Kidney (tissue), 14 donors: ENCODE results near the gene SUGCT. TPM values are rescaled to one million over a fixed set of nuclear protein-coding genes. Genes with fewer than 3 reads are reported as not detected.

ENCODE experiments used
- DNase-seq, 5 donors: peaks; one replicate each; pipeline ENCODE4 v3.0.0-alpha.2; 2013 to 2020
- FAIRE-seq: peaks from 2 replicates; lab custom pipeline; 2012; peaks lifted over from hg19 to GRCh38; lab: Jason Lieb, UNC
- H3K27ac ChIP-seq, 2 donors: one replicate each; pipeline ENCODE4 v1.7.0; 2013; ENCODE audit warnings: low read depth in 2 of 2, low read length in 2 of 2, inconsistent platforms in 1 of 2
- H3K27me3 ChIP-seq: one replicate; pipeline ENCODE4 v1.7.1; 2013; ENCODE audit warnings: low read length, inconsistent platforms; ENCODE audit not compliant: control insufficient read depth, insufficient read depth
- H3K36me3 ChIP-seq, 3 donors: one replicate each; pipeline versions ENCODE4 v1.7.0 to v1.7.1; 2013; ENCODE audit warnings: low read length in 3 of 3, control low read depth in 1 of 3, inconsistent platforms in 1 of 3; ENCODE audit not compliant: insufficient read depth in 3 of 3, control insufficient read depth in 2 of 3
- H3K4me1 ChIP-seq, 3 donors: one replicate each; pipeline versions ENCODE4 v1.7.0 to v1.7.1; 2013; ENCODE audit warnings: low read length in 3 of 3, inconsistent platforms in 1 of 3, low read depth in 1 of 3; ENCODE audit not compliant: control insufficient read depth in 2 of 3, insufficient read depth in 2 of 3
- H3K4me3 ChIP-seq, 3 donors: one replicate each; pipeline versions ENCODE4 v1.7.0 to v1.8.1; 2013; ENCODE audit warnings: low read length in 3 of 3, control low read depth in 1 of 3, inconsistent platforms in 1 of 3
- H3K9ac ChIP-seq, 3 donors: one replicate each; pipeline versions ENCODE4 v1.7.0 to v1.7.1; 2013; ENCODE audit warnings: low read length in 3 of 3, control low read depth in 1 of 3, inconsistent platforms in 1 of 3
- H3K9me3 ChIP-seq, 3 donors: one replicate each; pipeline versions ENCODE4 v1.7.0 to v1.7.1; 2013; ENCODE audit warnings: low read length in 3 of 3, control low read depth in 1 of 3, inconsistent platforms in 1 of 3; ENCODE audit not compliant: control insufficient read depth in 2 of 3, insufficient read depth in 1 of 3
- CTCF ChIP-seq: IDR thresholded peaks from 3 replicates; pipeline ENCODE4 v1.5.1; 2012; ENCODE audit warnings: mild to moderate bottlenecking, moderate library complexity, borderline replicate concordance; ENCODE audit not compliant: insufficient read depth; ENCODE audit errors: extremely low read depth
- intact Hi-C: fragments of 100-400 bp; cut with DNase I; formaldehyde crosslinking; loops from one replicate; pipeline ENCODE4 v1.11.1; 2022
- polyA plus RNA-seq: library from polyadenylated mRNA; stranded (reverse); fragments of 350-450 nt; fragmentation: Illumina TruSeq; extraction: RNeasy Lipid Tissue Mini Kit (QIAGEN cat#74804); gene quantifications from one replicate; pipeline ENCODE4 v1.2.3, GENCODE V29; 2014; ENCODE audit warnings: low read depth, low replicate concordance; ENCODE audit not compliant: insufficient read depth
- total RNA-seq: library from RNA; stranded (reverse); fragmentation: NEBNext Ultra II Directional; extraction: Animal tissue kit (Norgen Biotek cat#: 25700); gene quantifications from one replicate; pipeline ENCODE4 v1.2.1, GENCODE V29; 2021
- donor health status: control.
- donor health status: control.
- donor health status: control.
- donor health status: control.
- donor health status: control.
- donor health status: DM: yes; HTN: yes; CAD: no.
- donor health status: Normal renal cell carcinoma (clear cell type).

The SUGCT gene
- total and polyA plus RNA-seq, 2 donors from 2014 or later, result 7.6 to 45.1 TPM

GRCh38 chr7:40582539-40582938 lies 447.7 kb downstream of the SUGCT start:
- intact Hi-C loops, result no loop called here
- H3K9me3 ChIP-seq, result no peaks in the 10 kb centered on the region
- FAIRE-seq (no peak), DNase-seq (no peak)
- no peaks in the 10 kb centered on the region for H3K4me1 ChIP-seq
- no peak overlapping the region for H3K27ac ChIP-seq
- H3K9ac ChIP-seq, result no peak overlapping the region
- no peaks in the 10 kb centered on the region for H3K27me3 ChIP-seq
- no peaks in the 10 kb centered on the region for H3K36me3 ChIP-seq
- TF ChIP-seq CTCF, result no peak
- no peak overlapping the region for H3K4me3 ChIP-seq

- no peak for TF ChIP-seq CTCF
- H3K4me1 ChIP-seq, result no peaks in the 10 kb centered on the region
- intact Hi-C loops, result no loop called here
- DNase-seq (no peak), FAIRE-seq (no peak)
- H3K4me3 ChIP-seq, result no peak overlapping the region
- H3K9me3 ChIP-seq, result no peaks in the 10 kb centered on the region
- no peak overlapping the region for H3K27ac ChIP-seq
- no peaks in the 10 kb centered on the region for H3K27me3 ChIP-seq
- H3K36me3 ChIP-seq, result no peaks in the 10 kb centered on the region
- no peak overlapping the region for H3K9ac ChIP-seq
These were observed 449.1 kb downstream of the SUGCT start for GRCh38 chr7:40583667-40584444.

GRCh38 chr7:40584667-40585433 lies 450.0 kb downstream of the SUGCT start:
- Histone ChIP-seq H3K4me1 (no peaks in the 10 kb centered on the region), H3K27ac (no peak overlapping the region), H3K9me3 (no peaks in the 10 kb centered on the region), H3K27me3 (no peaks in the 10 kb centered on the region), H3K9ac (no peak overlapping the region), H3K4me3 (no peak overlapping the region), H3K36me3 (no peaks in the 10 kb centered on the region)
- intact Hi-C loops, result no loop called here
- DNase-seq (no peak), FAIRE-seq (no peak)
- no peak for TF ChIP-seq CTCF
